SH-SY5Y (cell line): ENCODE data around the gene UQCRQ.

Source experiments
- GATA2 ChIP-seq: IDR thresholded peaks from 2 replicates; pipeline ENCODE4 v1.6.1; 2011; ENCODE audit warnings: mild to moderate bottlenecking, low read depth, low read length
- GATA3 ChIP-seq: IDR thresholded peaks from 2 replicates; pipeline ENCODE4 v1.6.1; 2011; ENCODE audit warnings: low read depth, mild to moderate bottlenecking, low read length, moderate library complexity

DNA sequence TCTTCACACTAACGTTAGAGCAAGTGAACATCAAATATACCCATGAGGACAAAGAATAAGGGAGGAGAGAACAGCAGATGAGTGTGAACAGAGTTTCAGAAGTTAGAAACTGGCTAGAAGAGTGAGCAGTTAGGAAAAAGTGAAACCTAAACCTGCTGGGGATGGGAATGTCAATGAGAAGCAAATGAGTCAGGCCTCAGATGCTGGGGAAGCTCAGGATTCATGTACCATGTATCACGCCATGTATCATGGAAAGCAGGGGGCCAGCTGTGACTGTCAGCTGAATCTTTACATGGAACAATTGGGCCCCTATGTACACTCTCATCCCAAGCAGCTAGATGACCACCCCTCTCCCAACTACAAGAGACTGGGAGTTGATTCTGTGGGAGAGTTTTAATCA, 16.4 kb upstream of the UQCRQ start:
- TF ChIP-seq GATA2 (no peak), GATA3 (no peak)
